GM18867 (cell line): ENCODE results near the gene WDPCP.
"Not testable (repeated sequence)": the region's sequence is repeated elsewhere in the genome, so short reads cannot be mapped to it uniquely, and the experiment has no call there.

Source experiments
- ATAC-seq: cut with Tn5 transposase; IDR thresholded peaks from one replicate; pipeline ENCODE4 v1.9.1; 2021; ENCODE audit warnings: mild to moderate bottlenecking, moderate library complexity; ENCODE audit not compliant: unreplicated experiment

WDPCP gene

GRCh38 chr2:63272560-63272959, 315.7 kb downstream of the WDPCP start:
- no peak for ATAC-seq

DNA sequence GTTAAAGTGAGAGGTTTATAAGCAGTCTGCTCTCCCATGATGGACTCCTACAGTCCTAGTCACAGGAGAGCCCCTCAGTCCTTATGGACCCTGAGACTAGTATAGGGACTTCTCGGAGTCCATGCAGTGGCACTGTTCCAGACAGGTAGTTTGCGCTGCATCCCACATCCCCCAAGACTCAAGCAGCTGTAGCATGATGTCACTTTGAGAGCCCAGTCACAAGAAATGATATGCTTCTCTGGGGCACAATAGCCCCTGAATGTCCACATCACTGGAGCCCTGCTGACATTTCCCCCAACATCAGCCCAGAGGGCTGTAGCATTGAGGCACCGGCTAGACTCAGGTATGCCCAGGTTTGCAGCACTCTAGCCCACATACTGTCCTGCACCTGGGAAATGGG, 317.6 kb downstream of the WDPCP start:
- no peak for ATAC-seq

DNA sequence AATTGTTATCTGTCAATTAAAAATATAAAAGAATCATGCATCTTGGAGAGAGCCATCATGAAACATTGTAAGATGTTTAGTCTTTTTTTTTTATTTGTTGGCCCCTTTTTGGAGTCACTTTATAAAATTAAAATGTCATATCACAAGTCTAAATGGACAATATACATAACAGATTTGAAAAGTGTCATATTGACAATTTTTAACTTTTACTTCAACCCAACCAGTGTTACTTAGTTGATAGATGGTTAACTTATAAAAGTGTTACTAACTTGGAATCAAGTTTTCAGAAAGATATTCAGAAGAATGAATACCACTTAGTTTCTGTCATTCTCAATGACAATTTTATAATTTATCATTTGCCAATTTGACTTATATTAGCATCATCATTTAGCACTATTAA, 319.3 kb downstream of the WDPCP start:
- no peak for ATAC-seq

- ATAC-seq = no peak
Measured at GRCh38 chr2:63261137-63261621, 327.1 kb downstream of the WDPCP start.

GRCh38 chr2:63257473-63257872, 330.8 kb downstream of the WDPCP start:
- peak; percentile 87 for ATAC-seq

GRCh38 chr2:63249161-63249560, 339.1 kb downstream of the WDPCP start:
- ATAC-seq = no peak

DNA sequence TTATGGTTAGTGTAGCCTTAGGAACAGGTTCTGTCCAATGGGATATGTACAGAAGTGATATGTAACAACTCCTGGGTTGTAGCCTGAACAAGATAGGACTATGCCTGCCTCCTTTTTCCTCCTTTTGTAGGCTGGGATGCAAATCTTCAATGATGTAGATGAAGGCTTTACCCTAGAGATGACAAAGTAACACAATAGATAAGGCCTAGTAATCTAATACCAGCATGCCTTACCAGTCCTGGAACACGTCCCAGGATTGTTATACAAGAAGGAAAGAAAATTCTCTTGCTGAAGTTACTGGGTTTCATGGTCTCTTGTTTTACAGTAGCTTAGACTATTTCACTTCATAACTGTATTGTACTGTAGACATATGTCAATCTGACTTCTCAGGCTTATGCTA, 345.5 kb downstream of the WDPCP start:
- peak; percentile 12 for ATAC-seq

DNA sequence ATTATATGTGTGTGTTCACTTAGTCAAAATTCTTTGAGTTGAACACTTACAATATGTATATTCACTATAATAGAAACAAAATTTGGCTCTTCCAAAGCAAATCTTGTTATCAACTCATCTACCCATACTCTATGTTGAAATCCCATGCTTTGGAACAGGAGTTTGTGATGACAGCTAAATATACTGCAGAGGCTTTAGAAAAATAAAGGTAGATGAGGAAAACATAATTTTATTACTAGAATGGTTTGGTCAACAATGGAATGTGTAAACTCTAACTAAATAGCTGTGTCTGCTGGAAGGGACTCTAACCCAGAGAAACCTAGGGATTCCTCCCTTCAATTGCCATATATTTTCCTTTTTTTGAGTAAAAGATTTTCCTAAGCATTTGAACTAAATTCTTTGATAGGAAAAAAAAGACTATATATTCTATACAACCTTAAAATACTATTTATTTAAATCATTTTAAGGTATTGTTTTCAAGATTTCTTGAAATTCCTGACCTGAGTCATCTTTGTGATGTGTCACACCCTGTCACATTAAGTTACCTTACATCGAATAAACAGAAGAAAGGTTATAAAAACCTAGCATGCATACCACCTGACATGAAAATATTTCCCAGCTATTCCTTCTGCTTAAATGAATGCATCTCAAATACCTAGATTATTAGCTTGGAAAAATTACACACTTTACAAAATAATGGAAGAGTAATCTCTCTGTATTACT, 362.2 kb downstream of the WDPCP start:
- no peak for ATAC-seq

DNA sequence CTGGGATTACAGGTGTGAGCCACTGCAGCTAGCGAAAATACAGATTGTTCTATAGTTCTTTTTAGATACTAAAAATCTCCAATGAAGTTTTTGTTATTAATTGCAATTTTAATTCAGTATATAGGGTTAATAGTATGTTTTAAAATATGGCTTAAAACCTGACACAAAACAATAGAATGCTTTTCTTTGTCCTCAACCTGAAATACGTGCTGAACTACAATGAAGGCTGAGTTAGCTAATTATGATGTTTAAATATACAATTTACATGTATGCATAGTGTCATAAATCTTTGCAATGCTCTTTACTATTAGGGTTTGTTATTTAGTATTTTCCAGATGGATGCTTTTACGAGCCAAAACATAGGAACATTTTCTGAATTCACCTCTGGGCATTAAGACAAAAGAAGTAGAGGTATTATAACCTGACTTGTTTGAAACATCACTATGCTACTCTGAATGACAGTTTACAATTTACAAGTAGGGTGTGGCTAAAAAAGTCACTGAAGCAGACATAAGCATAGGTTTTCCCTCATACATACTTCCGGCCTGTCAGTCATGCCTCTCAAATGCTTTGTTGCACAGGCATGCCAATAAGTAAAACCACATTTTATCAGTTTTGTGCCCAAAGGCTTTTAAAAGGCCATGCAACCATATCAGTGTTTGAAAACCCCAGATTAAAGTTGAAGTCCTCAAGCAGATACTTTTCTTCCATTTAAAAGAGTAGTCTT, 369.3 kb downstream of the WDPCP start:
- ATAC-seq = no peak

- no peak for ATAC-seq
Measured at GRCh38 chr2:63195310-63195709, 393.0 kb downstream of the WDPCP start.

DNA sequence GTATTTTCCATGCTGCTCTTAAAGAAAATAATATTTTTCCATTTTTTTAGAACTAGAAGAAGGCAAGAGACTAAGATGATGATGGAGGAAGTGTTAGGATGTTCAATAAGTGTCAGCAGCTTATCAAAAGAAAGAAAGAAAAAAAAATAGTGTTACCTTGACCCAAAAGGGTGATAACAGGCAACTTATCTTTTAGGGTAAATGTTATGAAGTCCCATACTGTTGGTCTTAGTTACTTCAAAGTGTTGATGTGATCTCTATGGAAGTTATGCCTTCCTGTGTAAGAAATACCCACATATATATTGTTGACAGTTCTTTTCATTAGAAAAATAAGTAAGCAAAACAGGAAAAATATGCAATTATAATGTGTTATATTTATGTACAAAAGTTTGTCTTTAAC, 394.1 kb downstream of the WDPCP start:
- no peak for ATAC-seq

DNA sequence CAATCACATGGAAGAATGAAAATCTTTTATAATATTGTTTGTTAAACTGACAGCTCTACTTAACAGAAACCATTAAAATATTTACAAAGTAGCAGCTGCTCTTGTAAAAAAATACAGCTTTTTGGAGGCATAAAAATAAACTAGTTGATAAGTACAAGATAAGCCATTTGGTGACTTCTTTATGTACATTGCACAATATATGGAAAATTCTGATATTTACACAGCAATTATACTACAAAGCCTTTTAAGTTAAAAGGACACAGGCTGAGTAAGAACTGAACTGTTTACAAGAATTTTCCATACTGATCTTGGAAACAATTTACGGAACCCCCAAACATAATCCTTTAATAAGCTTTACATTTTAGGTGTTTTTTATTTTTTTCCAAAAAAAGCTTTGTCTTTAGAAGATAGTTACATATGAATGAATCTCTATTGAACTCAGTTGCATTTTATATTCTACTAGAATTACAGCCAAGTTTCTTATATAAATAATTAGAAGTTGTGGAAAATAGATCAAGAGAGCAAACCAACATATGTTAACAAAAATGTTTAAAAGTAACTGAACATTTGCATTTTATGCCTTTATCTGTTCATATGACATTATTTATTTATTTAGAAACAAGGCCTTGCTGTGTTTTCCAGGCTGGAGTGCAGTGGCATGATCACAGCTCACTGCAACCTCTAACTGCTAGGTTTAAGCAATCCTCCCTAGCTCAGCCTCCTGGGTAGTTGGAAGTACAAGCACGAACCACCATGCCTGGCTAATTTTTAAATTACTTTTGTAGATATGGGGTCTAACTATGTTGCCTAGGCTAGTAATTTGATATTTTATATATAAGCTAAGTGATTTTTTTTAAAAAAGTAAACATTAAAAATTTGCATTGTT, 395.1 kb downstream of the WDPCP start:
- no peak for ATAC-seq

DNA sequence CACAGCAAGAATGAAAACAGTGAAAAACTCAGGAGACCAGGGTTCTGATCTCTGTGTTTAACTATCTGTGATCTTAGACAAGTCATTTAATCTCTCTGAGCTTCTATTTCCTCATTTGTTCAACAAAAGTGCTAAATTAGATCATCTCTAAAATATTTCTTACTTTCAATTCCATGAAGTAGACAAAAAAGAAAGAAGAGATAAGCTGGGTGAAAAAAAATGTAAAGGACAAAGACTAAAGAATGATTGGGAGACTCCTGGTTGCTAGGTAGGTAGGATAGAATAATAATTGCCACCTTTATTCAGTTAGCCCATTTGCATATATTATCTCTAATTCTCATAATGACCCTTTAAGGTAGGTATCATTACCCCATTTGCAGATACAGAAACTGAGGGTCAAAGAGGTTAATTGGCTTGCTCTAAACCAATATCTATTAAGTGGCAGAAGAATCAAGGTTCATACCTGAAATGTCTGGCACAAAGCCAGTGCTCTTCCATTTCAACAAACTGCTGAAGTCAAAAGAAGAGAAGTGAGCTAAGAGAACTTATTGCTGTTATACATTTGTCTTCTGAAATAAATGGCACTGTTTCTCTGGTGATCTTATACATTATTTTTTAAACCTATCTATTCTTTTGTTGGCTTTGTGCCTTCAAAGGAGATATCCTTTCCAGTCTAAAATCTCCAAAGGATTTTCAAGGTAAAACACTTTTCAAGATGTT, 395.9 kb downstream of the WDPCP start:
- ATAC-seq = no peak

- ATAC-seq = peak; percentile 97
Measured at GRCh38 chr2:63189026-63189425, 399.3 kb downstream of the WDPCP start.

- ATAC-seq = no peak
Measured at GRCh38 chr2:63186331-63186730, 401.9 kb downstream of the WDPCP start.

GRCh38 chr2:63163161-63163820, 425.0 kb downstream of the WDPCP start:
- no peak for ATAC-seq

DNA sequence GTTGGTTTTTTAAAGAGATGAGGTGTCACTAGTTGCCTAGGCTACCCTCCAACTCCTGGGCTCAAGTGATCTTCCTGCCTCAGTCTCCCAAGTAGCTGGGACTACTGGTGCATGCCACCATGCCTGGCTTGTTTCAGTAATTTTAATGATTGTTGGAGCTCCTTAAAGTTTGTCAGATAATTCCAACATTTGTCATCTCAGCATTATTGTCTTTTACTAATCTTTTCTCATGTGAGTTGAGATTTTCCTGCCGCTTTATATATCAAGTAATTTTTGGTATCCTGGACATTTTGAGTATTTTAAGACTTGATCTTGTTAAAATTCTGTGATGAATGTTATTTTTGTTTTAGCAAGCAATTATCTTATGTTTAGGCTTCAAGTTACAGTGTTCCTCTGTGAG, 429.0 kb downstream of the WDPCP start:
- no peak for ATAC-seq

GRCh38 chr2:63136683-63137082, 451.6 kb downstream of the WDPCP start:
- not testable (repeated sequence) for ATAC-seq

GRCh38 chr2:63132020-63132419, 456.3 kb downstream of the WDPCP start:
- no peak for ATAC-seq

- ATAC-seq = no peak
Measured at GRCh38 chr2:63131196-63131595, 457.1 kb downstream of the WDPCP start.
